Osteoblast (primary cell): Measurements from ENCODE around the gene OTOP3. TPM values are rescaled to one million over a fixed set of nuclear protein-coding genes. Genes with fewer than 3 reads are reported as not detected.

ENCODE experiments used
- DNase-seq: peaks from one replicate; pipeline ENCODE4 v3.0.0; 2011; ENCODE audit warnings: low spot score, mixed read lengths; ENCODE audit not compliant: insufficient read length; ENCODE audit errors: missing footprints
- H2AFZ ChIP-seq: 2 replicates; pipeline ENCODE4 v1.6.0; 2011; ENCODE audit warnings: mild to moderate bottlenecking, low read length
- H3K27ac ChIP-seq: 2 replicates; pipeline ENCODE4 v1.5.1; 2011; ENCODE audit warnings: mild to moderate bottlenecking, low read depth, low read length, moderate library complexity
- H3K27me3 ChIP-seq: 2 replicates; pipeline ENCODE4 v1.6.0; 2012; ENCODE audit warnings: mild to moderate bottlenecking, control low read depth, inconsistent platforms, low read length, moderate library complexity; ENCODE audit not compliant: insufficient read depth
- H3K36me3 ChIP-seq: 2 replicates; pipeline ENCODE4 v1.5.1; 2011; ENCODE audit warnings: mild to moderate bottlenecking, low read length, control low read depth, moderate library complexity; ENCODE audit not compliant: insufficient read depth
- H3K4me1 ChIP-seq: 2 replicates; pipeline ENCODE4 v1.5.1; 2011; ENCODE audit warnings: mild to moderate bottlenecking, low read length, control low read depth, moderate library complexity; ENCODE audit not compliant: insufficient read depth
- H3K4me2 ChIP-seq: 2 replicates; pipeline ENCODE4 v1.6.0; 2011; ENCODE audit warnings: mild to moderate bottlenecking, low read length; ENCODE audit not compliant: insufficient read depth
- H3K4me3 ChIP-seq: fragments of 200-600 bp; sonication (generic); 3 replicates; pipeline ENCODE4 v1.5.1; 2012; ENCODE audit warnings: mild to moderate bottlenecking, low read length, inconsistent platforms; ENCODE audit not compliant: insufficient read depth
- H3K79me2 ChIP-seq: 2 replicates; pipeline ENCODE4 v1.6.0; 2012; ENCODE audit warnings: mild to moderate bottlenecking, low read length, control low read depth, inconsistent platforms; ENCODE audit not compliant: insufficient read depth
- H3K9me3 ChIP-seq: 2 replicates; pipeline ENCODE4 v1.5.1; 2011; ENCODE audit warnings: low read depth, low read length, control low read depth
- H4K20me1 ChIP-seq: 2 replicates; pipeline ENCODE4 v1.6.0; 2012; ENCODE audit warnings: mild to moderate bottlenecking, low read length, control low read depth; ENCODE audit not compliant: insufficient read depth
- CTCF ChIP-seq: IDR thresholded peaks from 2 replicates; pipeline ENCODE4 v1.5.1; 2011; ENCODE audit warnings: mild to moderate bottlenecking, low read depth, low read length, moderate library complexity; ENCODE audit errors: extremely low read depth
- total RNA-seq: library from RNA; depleted of rRNA; stranded (reverse); fragments of >200 nt; gene quantifications from 2 replicates; pipeline ENCODE4 v1.2.3, GENCODE V29; 2012

OTOP3 gene
- total RNA-seq, 1 donor, result not detected

DNA sequence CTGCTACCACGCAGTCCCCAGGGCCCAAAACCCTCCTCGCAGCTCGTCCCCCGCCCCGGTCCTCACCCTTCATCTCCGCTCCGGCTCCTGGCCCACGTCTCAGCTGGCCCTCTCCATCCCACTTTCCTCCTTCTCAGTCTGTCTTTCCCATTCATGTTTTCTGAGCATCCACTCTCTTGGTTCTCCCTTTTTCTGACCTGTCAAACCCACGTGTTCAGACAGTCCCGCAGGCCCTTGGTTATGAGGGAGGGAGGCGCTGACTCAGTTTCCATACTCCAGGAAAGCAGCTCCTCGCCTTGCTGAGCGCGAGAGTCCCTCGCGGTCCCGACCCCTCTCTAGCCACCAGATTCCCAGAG lies 37.3 kb downstream of the OTOP3 start:
- H3K4me2 ChIP-seq, result no peak overlapping the region
- no peaks in the 10 kb centered on the region for H3K36me3 ChIP-seq
- DNase-seq, result peak; percentile 88
- H2AFZ ChIP-seq, result no peak overlapping the region
- H3K27ac ChIP-seq, result no peak overlapping the region
- no peaks in the 10 kb centered on the region for H3K9me3 ChIP-seq
- no peaks in the 10 kb centered on the region for H4K20me1 ChIP-seq
- H3K4me1 ChIP-seq, result no peaks in the 10 kb centered on the region
- H3K27me3 ChIP-seq, result peaks cover 45% of the 10 kb centered on the region
- H3K79me2 ChIP-seq, result no peaks in the 10 kb centered on the region
- no peak for TF ChIP-seq CTCF
- H3K4me3 ChIP-seq, result peak overlapping the region; percentile 25

DNA sequence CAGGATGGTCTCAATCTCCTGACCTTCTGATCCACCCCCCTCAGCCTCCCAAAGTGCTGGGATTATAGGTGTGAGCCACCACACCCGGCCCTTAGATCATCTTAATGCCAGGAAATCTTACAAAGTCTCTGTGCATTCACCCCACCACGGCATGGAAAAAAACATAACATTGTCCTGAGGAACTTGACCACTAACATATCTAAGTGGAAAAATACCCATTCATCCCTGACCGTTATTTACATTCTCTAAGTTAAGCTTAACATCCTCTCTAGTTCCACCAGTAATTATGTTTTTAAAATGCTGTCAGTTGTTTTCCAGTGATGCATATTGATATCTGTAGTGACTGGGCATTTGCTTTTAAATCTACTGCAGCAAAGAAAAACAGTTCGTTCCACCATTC lies 40.2 kb downstream of the OTOP3 start:
- H2AFZ ChIP-seq, result no peak overlapping the region
- H3K36me3 ChIP-seq, result no peaks in the 10 kb centered on the region
- no peak overlapping the region for H3K27ac ChIP-seq
- DNase-seq, result no peak
- no peaks in the 10 kb centered on the region for H3K4me1 ChIP-seq
- no peak overlapping the region for H3K4me2 ChIP-seq
- H3K79me2 ChIP-seq, result no peaks in the 10 kb centered on the region
- TF ChIP-seq CTCF, result no peak
- peaks cover 49% of the 10 kb centered on the region for H3K27me3 ChIP-seq
- H3K4me3 ChIP-seq, result no peak overlapping the region
- H4K20me1 ChIP-seq, result no peaks in the 10 kb centered on the region
- H3K9me3 ChIP-seq, result no peaks in the 10 kb centered on the region

DNA sequence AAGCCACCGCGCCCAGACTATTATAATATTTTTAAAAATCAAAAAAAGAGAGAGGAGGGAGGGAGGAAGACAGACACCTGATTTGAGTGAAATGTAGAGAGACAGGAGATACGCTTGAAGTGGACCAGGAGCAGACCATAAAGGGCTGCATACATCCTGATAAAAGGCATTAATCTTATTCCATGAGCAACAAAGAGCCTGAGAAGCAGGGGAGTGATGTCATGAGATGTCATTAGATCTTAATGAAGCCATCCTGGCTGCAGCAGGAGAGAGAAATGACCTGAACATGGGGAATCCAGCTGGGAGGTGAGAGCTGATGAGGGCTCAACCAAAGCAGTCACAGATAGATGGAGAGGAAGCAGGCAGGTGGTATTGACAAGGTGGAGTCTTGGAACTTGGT lies 42.1 kb downstream of the OTOP3 start:
- Histone ChIP-seq H3K36me3 (no peaks in the 10 kb centered on the region), H3K4me3 (no peak overlapping the region), H3K9me3 (no peaks in the 10 kb centered on the region), H4K20me1 (no peaks in the 10 kb centered on the region), H3K27ac (no peak overlapping the region), H3K4me2 (no peak overlapping the region), H3K4me1 (peaks cover 13% of the 10 kb centered on the region), H2AFZ (no peak overlapping the region), H3K27me3 (peaks cover 32% of the 10 kb centered on the region), H3K79me2 (no peaks in the 10 kb centered on the region)
- peak; percentile 76 for DNase-seq
- no peak for TF ChIP-seq CTCF

DNA sequence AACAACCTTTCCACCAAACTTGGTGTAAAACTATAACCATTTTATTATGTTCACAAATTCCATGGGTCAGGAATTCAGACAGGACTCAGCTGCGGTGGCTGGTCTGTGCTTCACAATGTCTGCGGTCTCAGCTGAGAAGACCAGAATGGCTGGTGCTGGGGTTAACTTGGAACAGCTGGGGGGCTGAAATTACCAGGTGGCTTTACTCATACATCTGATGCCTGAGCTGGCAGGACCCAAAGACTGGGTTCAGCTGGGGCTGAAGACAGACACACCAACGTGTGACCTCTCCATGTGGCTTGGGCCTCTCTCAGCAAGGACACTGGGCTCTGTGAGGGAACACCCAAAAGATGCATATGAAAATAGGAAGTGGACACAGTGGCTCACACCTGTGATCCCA lies 42.5 kb downstream of the OTOP3 start:
- peak; percentile 11 for DNase-seq

More for the DNA sequence above, 42.5 kb downstream of the OTOP3 start:
- no peaks in the 10 kb centered on the region for H3K36me3 ChIP-seq
- H3K4me1 ChIP-seq, result peaks cover 13% of the 10 kb centered on the region
- no peaks in the 10 kb centered on the region for H3K9me3 ChIP-seq
- no peaks in the 10 kb centered on the region for H3K79me2 ChIP-seq
- H3K4me2 ChIP-seq, result no peak overlapping the region
- no peak overlapping the region for H3K4me3 ChIP-seq
- TF ChIP-seq CTCF, result no peak
- no peak overlapping the region for H2AFZ ChIP-seq
- no peak overlapping the region for H3K27ac ChIP-seq
- peaks cover 28% of the 10 kb centered on the region for H3K27me3 ChIP-seq
- H4K20me1 ChIP-seq, result no peaks in the 10 kb centered on the region
